Aorta (tissue), 5 donors: ENCODE data around the gene CPSF3. TPM values are rescaled to one million over a fixed set of nuclear protein-coding genes. Genes with fewer than 3 reads are reported as not detected.

Source experiments
- ATAC-seq: fragments of 200-7000 bp; cut with Tn5 transposase; one replicate; pipeline ENCODE4 v1.9.1; 2022; ENCODE audit warnings: moderate library complexity; ENCODE audit not compliant: low FRiP score
- DNase-seq, 2 donors: peaks; one replicate each; pipeline ENCODE4 v3.0.0-alpha.2; 2020
- H3K27ac ChIP-seq, 2 donors: one replicate each; pipeline ENCODE4 v1.5.1; 2013; ENCODE audit warnings: low read length in 2 of 2, mild to moderate bottlenecking in 2 of 2, moderate library complexity in 2 of 2, control low read depth in 1 of 2, inconsistent platforms in 1 of 2, low read depth in 1 of 2
- H3K27me3 ChIP-seq, 2 donors: one replicate each; pipeline ENCODE4 v1.6.1; 2013; ENCODE audit warnings: control low read depth in 1 of 2, low read length in 1 of 2, mild to moderate bottlenecking in 1 of 2, moderate library complexity in 1 of 2; ENCODE audit not compliant: insufficient read depth in 2 of 2, control insufficient read depth in 1 of 2
- H3K36me3 ChIP-seq, 2 donors: one replicate each; pipeline ENCODE4 v1.6.1; 2013; ENCODE audit warnings: control low read depth in 1 of 2, low read length in 1 of 2, mild to moderate bottlenecking in 1 of 2; ENCODE audit not compliant: insufficient read depth in 2 of 2, control insufficient read depth in 1 of 2
- H3K4me1 ChIP-seq, 2 donors: one replicate each; pipeline ENCODE4 v1.6.1; 2013; ENCODE audit warnings: low read length in 2 of 2, control low read depth in 1 of 2, mild to moderate bottlenecking in 1 of 2, moderate library complexity in 1 of 2; ENCODE audit not compliant: insufficient read depth in 2 of 2, control insufficient read depth in 1 of 2
- H3K4me3 ChIP-seq, 2 donors: one replicate each; pipeline ENCODE4 v1.5.1; 2013; ENCODE audit warnings: low read length in 2 of 2, control low read depth in 1 of 2, mild to moderate bottlenecking in 1 of 2
- H3K9me3 ChIP-seq: one replicate; pipeline ENCODE4 v1.6.1; 2013; ENCODE audit warnings: mild to moderate bottlenecking, low read length; ENCODE audit not compliant: control insufficient read depth
- WGBS, 2 donors: extraction: QIAGEN DNeasy Blood & Tissue Kit; methylation state at CpG; one replicate each; pipeline ENCODE4 v1.1.7; 2013; 5-methylcytosine and 5-hydroxymethylcytosine counted together
- intact Hi-C, 2 donors: fragments of 100-400 bp; cut with DNase I; formaldehyde crosslinking; loops; one replicate each; pipeline versions ENCODE4 v1.14.2 to v1.15.0; 2022
- polyA plus RNA-seq, 2 donors: library from polyadenylated mRNA; stranded (reverse); fragments of 200-250 nt; gene quantifications; one replicate each; pipeline ENCODE4 v1.2.3, GENCODE V29; 2013
- total RNA-seq, 2 donors: library from RNA; stranded (reverse); fragmentation: NEBNext Ultra II Directional; extraction: Animal tissue kit (Norgen Biotek cat#: 25700); gene quantifications; one replicate each; pipeline ENCODE4 v1.2.1, GENCODE V29; 2021
- donor health status: healthy with polysubstance abuse.
- donor health status: Bipolar disorder and iron deficiency.
- donor health status: DM: no; HTN: no; CAD: no.
- donor health status: DM: no; HTN: no; CAD: no.
- donor health status: DM: yes; HTN: yes; CAD: no.

Gene CPSF3
- total and polyA plus RNA-seq, 4 donors = 12.9 to 20.4 (median 14.7) TPM

DNA sequence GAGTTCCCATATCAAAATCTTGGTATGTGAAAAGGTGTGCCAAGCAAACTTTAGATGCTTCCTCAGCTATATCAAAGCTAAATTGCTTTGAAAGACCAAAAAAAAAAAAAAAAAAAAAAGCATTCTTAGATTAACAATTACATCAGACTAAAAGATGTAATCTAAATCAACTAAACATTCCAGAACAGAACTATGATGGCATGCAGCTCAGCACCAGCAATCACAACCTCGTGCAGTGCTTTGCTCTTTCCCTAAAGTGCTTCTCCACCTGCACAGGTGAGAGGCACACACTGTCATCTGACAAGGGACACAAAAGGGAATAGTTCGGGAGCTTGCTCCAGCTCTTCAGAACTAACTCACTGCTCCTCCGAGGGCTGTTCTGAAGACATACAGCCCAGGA, 94.7 kb downstream of the CPSF3 start:
- Histone ChIP-seq H3K27me3 (no peaks in the 10 kb centered on the region), H3K4me3 (no peak overlapping the region), H3K27ac (no peak overlapping the region), H3K4me1 (peaks cover 0 to 4% of the 10 kb centered on the region in 2 donors), H3K36me3 (peaks cover 2 to 8% of the 10 kb centered on the region in 2 donors), H3K9me3 (no peaks in the 10 kb centered on the region)
- 62 to 64% methylated on average over 3 of the region's 3 CpGs for WGBS, 2 donors
- intact Hi-C loops = no loop called here
- no peak for DNase-seq
- ATAC-seq = no peak

DNA sequence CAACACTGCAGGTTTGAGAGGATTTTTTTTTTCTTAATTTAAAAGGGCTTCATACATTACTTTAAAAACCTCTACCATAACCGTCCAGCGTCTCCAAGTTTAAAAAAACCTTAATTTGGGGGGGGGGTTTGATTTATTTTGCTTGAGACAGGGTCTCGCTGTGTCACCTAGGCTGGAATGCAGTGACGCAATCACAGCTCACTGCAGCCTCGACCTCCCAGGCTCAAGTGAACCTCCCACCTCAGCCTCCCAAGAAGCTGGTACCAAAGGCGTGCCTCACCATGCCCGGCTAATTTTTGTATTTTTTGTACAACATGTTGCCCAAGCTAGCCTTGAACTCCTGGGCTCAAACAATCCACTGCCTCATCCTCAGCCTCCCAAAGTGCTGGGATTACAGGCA, 95.3 kb downstream of the CPSF3 start:
- Histone ChIP-seq H3K9me3 (no peaks in the 10 kb centered on the region), H3K36me3 (peaks cover 2 to 5% of the 10 kb centered on the region in 2 donors), H3K27ac (no peak overlapping the region), H3K4me1 (peaks cover 0 to 4% of the 10 kb centered on the region in 2 donors), H3K4me3 (no peak overlapping the region), H3K27me3 (no peaks in the 10 kb centered on the region)
- intact Hi-C loops = no loop called here
- 92 to 95% methylated on average over 7 of the region's 7 CpGs for WGBS, 2 donors
- ATAC-seq (no peak), DNase-seq (no peak)

DNA sequence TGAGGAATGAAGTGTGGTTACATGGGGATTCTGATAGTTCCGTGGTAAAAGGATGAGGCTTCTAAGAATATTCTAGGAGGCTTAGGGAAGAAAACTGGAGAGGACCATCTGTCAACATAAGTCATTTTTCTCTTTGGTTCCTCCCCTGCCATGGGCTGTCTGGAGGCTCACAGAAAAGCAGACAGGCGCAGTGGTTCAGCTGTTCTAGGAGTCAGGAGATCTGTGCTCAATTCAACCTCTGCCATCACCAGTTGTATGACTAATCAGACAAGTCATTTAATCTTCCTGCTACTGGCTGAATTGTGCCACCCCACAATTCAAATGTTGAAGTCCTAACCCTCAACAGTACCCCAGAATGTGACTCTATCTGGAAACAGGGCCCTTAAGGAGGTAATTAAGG, 95.8 kb downstream of the CPSF3 start:
- ATAC-seq (no peak), DNase-seq (no peak)
- Histone ChIP-seq H3K4me3 (no peak overlapping the region), H3K36me3 (peaks cover 4 to 5% of the 10 kb centered on the region in 2 donors), H3K9me3 (no peaks in the 10 kb centered on the region), H3K4me1 (peaks cover 0 to 4% of the 10 kb centered on the region in 2 donors), H3K27ac (no peak overlapping the region), H3K27me3 (no peaks in the 10 kb centered on the region)
- intact Hi-C loops = no loop called here
- 95 to 96% methylated on average over 2 of the region's 2 CpGs for WGBS, 2 donors

Other genes with a start within 250 kb of the CPSF3 start
- 10 to 100 TPM; 55.2 to 72.4 TPM for gene ASAP2, start 216.8 kb upstream of the CPSF3 start, total RNA-seq
- 10 to 100 TPM; 16.7 to 42.4 TPM for gene ASAP2, start 216.8 kb upstream of the CPSF3 start, polyA plus RNA-seq
- gene ITGB1BP1, start 126 bp upstream of the CPSF3 start, total RNA-seq = 100 to 1,000 TPM; 112 to 121 TPM
- gene ITGB1BP1, start 126 bp upstream of the CPSF3 start, polyA plus RNA-seq = 100 to 1,000 TPM; 151 to 168 TPM
- gene IAH1, start 50.9 kb downstream of the CPSF3 start, total RNA-seq = 10 to 100 TPM; 45.6 to 52.2 TPM
- gene IAH1, start 50.9 kb downstream of the CPSF3 start, polyA plus RNA-seq = 10 to 100 TPM; 64.9 to 72.9 TPM
- 10 to 100 TPM; 42.7 to 47.0 TPM for gene ADAM17, start 132.2 kb downstream of the CPSF3 start, total RNA-seq
- 10 to 100 TPM in 1 of 2 donors, 1 to 10 TPM in 1; 5.4 to 10.9 TPM for gene ADAM17, start 132.2 kb downstream of the CPSF3 start, polyA plus RNA-seq
- 100 to 1,000 TPM; 182 to 226 TPM for gene YWHAQ, start 207.3 kb downstream of the CPSF3 start, total RNA-seq
- gene YWHAQ, start 207.3 kb downstream of the CPSF3 start, polyA plus RNA-seq = 100 to 1,000 TPM; 175 to 241 TPM